GM21786 (cell line): ENCODE data around the gene PACS2.

Experiments used
- ATAC-seq: cut with Tn5 transposase; IDR thresholded peaks from one replicate; pipeline ENCODE4 v1.9.1; 2021; ENCODE audit not compliant: unreplicated experiment

PACS2 gene

GRCh38 chr14:105419195-105420091 lies 104.9 kb downstream of the PACS2 start, which contains the start of gene MTA1:
MTA1 (plus strand) TSS chr14:105419827; CDS start chr14:105420036, 209 bp downstream.
- ATAC-seq = no peak

DNA sequence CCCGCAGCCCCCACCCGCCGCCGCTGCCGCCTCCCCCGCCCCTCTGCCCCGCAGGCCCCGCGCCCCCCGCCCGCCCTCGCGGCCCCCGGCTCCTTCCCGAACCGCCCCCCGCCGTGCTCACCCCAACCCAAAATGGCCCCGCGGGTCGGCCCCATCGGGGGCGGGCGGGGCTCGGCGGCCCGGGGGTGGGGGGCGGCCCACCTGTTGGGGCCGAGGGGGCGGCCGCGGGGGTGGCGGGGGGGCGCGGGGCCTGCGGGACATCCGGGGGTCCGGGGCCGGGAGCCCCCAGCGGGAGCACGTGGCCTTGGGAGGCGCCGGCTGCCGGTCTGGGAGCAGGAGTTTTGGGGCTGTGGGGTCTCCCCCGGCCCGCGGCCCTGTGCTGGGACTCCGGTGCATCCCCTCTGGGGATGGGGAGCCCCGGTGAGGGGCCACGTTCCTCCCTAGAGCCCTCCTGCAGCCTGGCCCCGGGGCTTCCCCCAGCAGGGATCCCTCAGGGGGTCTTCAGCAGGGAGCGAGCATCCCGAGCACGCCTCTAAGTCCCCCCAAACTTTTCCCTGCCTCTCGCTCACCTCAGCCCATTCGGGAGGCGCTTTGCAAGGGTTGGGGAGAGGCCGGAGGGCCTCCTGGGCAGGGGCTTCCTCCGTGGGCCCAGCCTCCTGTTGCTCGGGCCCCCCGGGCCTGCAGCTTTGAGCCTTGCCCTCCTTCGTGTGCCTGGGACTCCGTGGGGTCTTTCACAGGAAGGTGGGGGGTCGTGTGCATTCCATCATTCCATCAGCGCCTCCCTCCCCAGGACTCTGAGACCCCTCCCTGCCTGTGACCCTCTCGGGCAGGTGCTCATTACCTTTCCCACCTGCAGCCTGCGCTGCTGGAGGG lies 105.8 kb downstream of the PACS2 start:
- ATAC-seq = no peak

- no peak for ATAC-seq
Observed at GRCh38 chr14:105420974-105421674, 106.6 kb downstream of the PACS2 start.

GRCh38 chr14:105421723-105422615 lies 107.4 kb downstream of the PACS2 start:
- ATAC-seq = no peak

GRCh38 chr14:105422695-105423487 lies 108.3 kb downstream of the PACS2 start:
- no peak for ATAC-seq

GRCh38 chr14:105423488-105424195 lies 109.1 kb downstream of the PACS2 start:
- ATAC-seq = no peak

DNA sequence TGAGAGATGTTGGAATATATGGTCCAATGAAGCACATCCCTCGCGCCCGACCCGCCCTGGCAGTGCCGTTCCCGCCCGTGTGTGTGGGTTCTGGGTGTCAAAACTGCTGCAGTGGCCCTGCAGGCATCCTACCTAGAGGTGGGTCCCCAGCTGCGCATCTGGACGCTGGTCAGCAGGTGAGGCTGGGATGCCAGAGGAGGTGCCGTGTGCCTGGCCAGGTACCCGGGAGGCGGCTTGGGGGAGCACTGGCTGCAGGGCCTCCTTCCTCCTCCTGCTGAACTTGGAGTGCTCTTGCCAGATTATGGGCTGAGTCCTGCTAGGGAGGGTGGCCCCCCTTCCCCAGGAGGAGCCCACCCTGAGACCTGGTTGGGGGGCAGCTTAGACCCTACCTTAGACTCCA lies 110.3 kb downstream of the PACS2 start:
- no peak for ATAC-seq

DNA sequence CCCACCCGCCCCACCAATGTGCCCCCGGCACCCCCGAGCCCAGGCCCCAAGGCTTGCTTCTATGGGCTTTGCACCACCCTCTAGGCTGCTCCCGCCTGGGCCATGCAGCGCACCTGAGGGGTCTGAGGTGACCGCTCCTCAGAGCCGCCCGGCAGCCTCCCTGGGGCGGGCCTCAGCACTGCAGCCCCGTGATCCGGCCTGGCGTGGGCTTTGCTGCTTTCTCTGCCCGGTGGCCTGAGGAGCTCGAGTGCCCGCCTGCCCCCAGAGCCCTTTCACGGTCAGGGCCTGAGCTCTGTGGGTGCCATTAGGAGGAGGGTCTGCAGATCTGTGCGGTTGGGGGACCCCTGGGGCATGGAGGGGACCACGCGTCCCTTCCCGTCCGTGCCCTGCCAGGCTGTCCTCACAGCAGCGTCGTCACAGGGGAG lies 111.3 kb downstream of the PACS2 start:
- no peak for ATAC-seq

GRCh38 chr14:105426416-105427130 lies 112.0 kb downstream of the PACS2 start:
- ATAC-seq = no peak

DNA sequence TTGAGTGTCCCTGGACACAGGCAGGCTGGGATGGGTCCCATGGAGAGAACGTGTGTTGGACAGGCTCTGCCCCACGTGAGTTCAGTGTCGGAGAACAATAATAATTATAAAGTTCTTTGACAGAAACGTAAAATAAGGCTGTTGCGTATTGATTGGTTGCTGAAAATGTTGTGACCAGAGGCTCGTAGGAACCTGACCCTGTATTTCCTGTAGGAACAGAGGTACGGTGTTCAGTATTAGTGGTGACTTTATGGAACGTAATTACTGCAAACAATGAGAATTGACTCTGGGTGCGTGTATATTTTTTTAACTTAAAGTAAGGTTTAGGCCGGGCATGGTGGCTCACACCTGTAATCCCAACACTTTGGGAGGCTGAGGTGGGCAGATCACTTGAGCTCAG lies 112.9 kb downstream of the PACS2 start:
- no peak for ATAC-seq

DNA sequence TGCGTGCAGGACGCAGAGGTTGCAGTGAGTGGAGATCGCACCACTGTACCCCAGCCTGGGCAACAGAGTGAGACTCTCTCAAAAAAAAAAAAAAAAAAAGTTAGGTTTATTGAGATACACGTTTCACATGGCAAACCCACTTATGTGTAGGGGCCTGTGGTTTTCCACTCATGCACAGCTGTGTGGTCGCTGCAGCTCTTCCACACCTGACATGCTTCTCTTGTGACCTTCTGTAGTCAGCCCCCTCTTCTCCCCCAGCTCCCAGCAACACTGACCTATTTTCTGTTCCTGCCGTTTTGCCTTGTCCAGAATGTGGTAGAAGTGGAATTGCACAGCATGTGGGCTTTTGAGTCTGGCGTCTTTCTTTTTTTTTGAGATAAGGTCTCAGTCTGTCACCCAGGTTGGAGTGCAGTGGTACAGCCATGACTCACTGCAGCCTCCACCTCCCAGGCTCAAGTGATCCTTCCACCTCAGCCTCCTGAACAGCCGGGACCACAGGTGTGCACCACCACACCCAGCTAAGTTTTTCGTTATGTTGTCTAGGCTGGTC lies 113.5 kb downstream of the PACS2 start:
- no peak for ATAC-seq

DNA sequence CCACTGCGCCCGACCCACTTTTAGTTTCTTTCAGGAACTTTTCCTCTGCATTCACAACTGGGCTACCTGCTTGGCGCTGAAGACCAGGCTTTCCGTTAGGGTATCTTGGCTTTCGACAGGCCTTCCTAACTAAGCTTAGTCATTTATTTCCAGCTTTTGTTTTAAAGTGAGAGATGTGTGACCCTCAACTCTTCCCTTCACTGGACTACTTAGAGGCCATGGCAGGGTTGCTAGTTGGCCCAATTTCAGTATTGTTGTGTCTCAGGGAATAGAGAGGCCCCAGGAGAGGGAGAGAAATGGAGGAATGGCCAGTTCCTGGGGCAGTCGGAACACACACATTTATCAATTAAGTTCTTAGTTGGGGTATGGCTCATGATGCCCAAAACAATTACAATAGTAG lies 115.5 kb downstream of the PACS2 start:
- ATAC-seq = no peak

- ATAC-seq = no peak
Observed at GRCh38 chr14:105430565-105430964, 116.0 kb downstream of the PACS2 start.

DNA sequence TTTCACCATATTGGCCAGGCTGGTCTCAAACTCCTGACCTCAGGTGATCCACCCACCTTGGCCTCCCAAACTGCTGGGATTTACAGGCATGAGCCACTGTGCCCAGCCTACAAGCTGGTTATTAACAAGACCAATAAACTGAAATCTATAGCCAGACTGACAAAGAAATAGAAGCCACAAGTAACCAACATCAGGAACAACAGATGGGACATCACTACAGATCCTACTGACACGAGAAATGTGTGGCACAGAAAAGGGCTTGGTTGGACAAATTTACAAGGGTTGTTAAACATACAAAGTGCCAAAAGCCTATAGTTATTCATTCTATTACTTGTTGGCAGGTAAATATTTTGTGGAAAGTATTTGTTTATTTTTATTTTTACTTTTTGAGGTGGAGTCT lies 116.7 kb downstream of the PACS2 start:
- no peak for ATAC-seq

DNA sequence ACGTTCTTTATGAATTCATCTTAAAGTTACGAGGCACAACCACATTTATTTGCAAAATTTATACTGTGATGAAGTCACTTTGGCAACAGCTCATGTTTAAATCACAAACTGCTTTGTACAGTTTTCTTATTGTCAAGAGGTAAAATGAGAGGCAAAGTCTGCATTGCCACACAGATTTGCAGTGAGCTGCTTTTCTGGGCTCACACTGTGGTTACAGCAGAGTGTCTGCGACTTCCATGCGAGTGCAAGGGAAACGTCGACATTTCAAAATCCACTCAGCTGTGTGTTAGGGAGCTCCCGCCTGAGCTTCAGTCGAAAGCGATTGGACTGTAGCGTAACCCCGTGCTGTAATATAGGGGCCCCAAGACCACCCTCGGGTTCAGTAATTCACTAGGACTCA lies 118.1 kb downstream of the PACS2 start:
- no peak for ATAC-seq

GRCh38 chr14:105433161-105433605 lies 118.6 kb downstream of the PACS2 start:
- no peak for ATAC-seq

- ATAC-seq = no peak
Observed at GRCh38 chr14:105436402-105436801, 121.9 kb downstream of the PACS2 start.
